HG02938 (cell line): ENCODE measurements around the gene PIMREG.

Experiments
- ATAC-seq: cut with Tn5 transposase; IDR thresholded peaks from one replicate; pipeline ENCODE4 v1.9.1; 2021; ENCODE audit warnings: mild to moderate bottlenecking, moderate library complexity; ENCODE audit not compliant: unreplicated experiment

The PIMREG gene

GRCh38 chr17:6437466-6437865 is 6.8 kb upstream of the PIMREG start:
- ATAC-seq: no peak

GRCh38 chr17:6437956-6438355 is 6.3 kb upstream of the PIMREG start:
- no peak for ATAC-seq

- no peak for ATAC-seq
Measured at GRCh38 chr17:6439951-6440350, 4.3 kb upstream of the PIMREG start.

- no peak for ATAC-seq
Measured at GRCh38 chr17:6442775-6443174, 1.5 kb upstream of the PIMREG start.

GRCh38 chr17:6444571-6445335 is 498 bp downstream of the PIMREG start:
- ATAC-seq: no peak

- no peak for ATAC-seq
Measured at GRCh38 chr17:6446516-6447100, 2.4 kb downstream of the PIMREG start.

GRCh38 chr17:6448473-6448872 is 4.2 kb downstream of the PIMREG start:
- no peak for ATAC-seq

- ATAC-seq: no peak
Measured at GRCh38 chr17:6449307-6449706, 5.1 kb downstream of the PIMREG start.

GRCh38 chr17:6450926-6451832 is 6.9 kb downstream of the PIMREG start:
- no peak for ATAC-seq

GRCh38 chr17:6452471-6453266 is 8.4 kb downstream of the PIMREG start:
- no peak for ATAC-seq

GRCh38 chr17:6453279-6454024 is 9.2 kb downstream of the PIMREG start:
- ATAC-seq: no peak

- ATAC-seq: no peak
Measured at GRCh38 chr17:6454495-6455320, 10.5 kb downstream of the PIMREG start.

GRCh38 chr17:6455321-6455705 is 11.1 kb downstream of the PIMREG start:
- no peak for ATAC-seq

GRCh38 chr17:6456321-6456720 is 12.1 kb downstream of the PIMREG start:
- no peak for ATAC-seq

GRCh38 chr17:6456914-6457687 is 12.8 kb downstream of the PIMREG start:
- ATAC-seq: no peak

GRCh38 chr17:6457688-6458459 is 13.6 kb downstream of the PIMREG start:
- ATAC-seq: no peak

- no peak for ATAC-seq
Measured at GRCh38 chr17:6458460-6458950, 14.2 kb downstream of the PIMREG start.
